Left kidney (tissue), 2 donors: ENCODE measurements around the gene UPK3BL1. TPM values are rescaled to one million over a fixed set of nuclear protein-coding genes. Genes with fewer than 3 reads are reported as not detected.
"Not testable (repeated sequence)": the region's sequence is repeated elsewhere in the genome, so short reads cannot be mapped to it uniquely, and the experiment has no call there.

ENCODE experiments used
- DNase-seq: peaks from one replicate; pipeline ENCODE4 v3.0.0-alpha.2; 2013
- polyA plus RNA-seq: library from polyadenylated mRNA; unstranded; fragments of 120-200 nt; gene quantifications from one replicate; pipeline ENCODE4 v1.2.1, GENCODE V29; 2013; ENCODE audit not compliant: insufficient read length

Gene UPK3BL1
- polyA plus RNA-seq, 1 donor, result 23.5 TPM

DNA sequence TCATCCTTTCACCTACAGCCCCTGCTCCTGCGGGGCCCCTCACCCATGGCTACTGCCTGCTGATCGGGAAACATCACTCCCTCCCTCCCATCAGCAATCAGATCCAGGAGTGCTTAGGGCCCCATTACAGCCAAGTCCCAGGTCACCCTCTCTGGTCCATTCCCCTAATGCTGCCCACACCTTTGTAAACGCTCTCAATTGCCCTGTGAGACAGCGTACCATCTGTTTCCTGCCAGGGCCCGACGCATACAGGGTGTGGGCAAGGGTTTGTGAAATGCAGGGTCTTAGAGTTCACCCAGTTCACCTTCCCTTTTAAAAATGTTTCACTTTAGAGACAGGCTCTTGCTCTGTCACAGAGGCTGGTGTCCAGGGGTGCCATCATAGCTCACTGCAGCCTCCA is 8.3 kb downstream of the UPK3BL1 start:
- not testable (repeated sequence) for DNase-seq

DNA sequence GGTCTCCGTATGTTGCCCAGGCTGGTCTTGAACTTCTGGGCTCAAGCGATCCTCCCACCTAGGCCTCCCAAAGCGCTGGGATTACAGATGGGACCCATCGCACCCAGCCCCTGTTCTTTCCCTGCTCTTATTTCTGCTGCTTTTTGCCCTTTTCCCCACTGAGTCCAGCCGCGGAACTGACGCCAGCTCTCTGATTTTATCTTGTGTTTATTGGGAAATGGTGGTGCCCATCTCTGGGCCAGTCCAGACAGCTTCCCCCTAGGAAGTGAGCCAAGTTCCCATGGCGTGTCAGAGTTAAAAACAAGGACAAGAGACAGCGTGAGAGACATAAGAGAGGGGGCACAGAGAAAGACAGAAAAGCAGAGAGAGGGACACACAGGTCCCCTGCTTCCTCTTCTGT is 12.0 kb downstream of the UPK3BL1 start:
- not testable (repeated sequence) for DNase-seq

DNA sequence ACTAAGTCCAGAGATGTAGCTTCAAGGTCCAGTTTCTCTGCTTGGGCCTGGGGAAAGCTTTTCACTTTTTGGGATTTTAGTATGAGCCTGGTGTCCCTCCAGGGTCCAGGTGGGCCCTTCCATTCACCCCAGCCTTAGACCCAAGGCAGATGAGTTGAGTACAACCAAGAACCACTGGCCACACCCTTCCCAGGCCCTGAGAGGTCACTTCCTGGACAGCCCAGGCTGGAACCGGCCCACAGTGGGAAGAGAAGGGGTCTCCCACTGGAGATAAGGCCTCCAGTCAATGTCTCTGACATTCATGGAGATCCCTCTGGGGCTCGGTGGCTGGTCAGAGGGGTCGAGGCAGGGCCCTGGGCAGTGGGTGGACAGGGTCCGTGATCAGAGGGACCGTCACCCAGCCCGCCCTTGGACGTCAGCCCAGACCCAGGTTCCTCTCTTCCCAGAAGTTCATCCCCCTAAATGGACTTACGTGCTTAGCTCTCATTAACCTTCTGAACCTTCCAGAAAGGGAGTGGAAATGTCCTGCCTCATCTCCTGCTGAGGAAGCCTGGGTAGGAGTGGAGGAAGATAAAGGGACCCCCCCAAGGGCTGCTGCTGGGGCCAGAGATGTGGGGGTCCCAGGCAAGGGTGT is 15.2 kb downstream of the UPK3BL1 start:
- not testable (repeated sequence) for DNase-seq

DNA sequence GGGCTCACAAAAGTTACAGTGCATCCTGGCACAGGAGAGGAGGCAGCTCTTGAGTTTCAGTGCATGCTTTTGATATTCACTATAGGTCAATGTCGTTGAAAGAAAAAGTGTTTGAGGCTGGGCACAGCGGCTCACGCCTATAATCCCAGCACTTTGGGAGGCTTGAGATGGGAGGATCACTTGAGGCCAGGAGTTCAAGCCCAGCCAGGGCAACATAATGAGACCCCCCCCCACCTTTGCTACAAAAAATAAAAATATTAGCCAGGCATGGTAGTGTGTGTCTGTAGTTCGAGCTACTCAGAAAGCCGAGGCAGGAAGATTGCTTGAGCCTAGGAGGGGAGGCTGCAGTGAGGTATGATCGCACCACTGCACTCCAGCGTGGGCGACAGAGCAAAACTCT is 24.5 kb downstream of the UPK3BL1 start:
- DNase-seq, result not testable (repeated sequence)

DNA sequence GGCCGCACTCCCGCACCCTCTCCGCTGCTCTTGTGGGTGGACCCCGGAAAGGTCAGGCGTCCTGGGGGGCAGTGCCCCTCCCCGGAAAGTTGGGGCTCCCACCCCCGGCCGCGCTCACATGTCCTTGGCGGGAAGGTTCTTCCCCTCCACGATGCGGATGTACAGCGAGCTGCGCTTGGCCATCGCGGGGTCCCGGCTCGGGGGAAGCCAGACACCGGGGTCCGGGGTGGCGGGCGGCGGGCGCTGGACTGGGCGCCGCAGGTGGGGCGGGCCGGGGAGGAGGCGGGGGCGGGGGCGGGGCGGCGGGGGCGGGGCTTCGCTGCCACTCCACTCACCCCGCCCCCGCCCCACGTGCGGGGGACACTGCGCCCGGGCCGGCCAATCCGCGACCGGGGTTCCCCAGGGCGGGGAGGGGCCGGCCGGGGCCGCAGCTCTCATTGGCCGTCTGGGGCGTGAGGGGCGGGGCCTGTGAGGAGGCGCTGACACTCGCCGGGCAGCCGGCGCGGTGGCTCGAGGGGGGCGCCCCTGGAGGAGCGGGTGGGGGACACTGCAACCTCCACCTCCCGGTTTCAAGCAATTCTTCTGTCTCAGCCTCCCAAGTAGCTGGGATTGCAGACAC is 26.0 kb downstream of the UPK3BL1 start, which contains the start of gene RASA4:
RASA4 (minus strand) TSS at position 250 of the 619 bp plus-strand sequence; CDS start at position 183, 67 bp downstream.
- DNase-seq, result not testable (repeated sequence)

DNA sequence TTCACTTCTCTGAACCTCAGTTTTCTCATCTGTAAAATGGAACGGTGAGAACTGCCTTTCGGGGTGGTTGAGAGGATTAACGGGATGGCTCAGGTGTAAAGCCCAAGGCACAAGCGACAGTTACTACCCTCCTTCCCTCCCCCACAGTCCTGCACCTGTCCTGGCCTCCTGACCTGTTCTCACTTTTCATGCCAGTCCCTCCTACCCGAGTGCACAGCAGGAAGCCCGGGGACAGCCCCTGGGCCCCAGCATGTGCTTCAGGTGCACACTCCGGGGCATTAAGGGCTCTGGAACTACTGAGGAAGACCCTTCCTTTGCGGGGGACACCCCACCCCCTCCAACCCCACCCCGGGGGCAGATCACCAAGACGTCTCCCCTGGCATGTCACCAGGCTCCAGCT is 26.7 kb downstream of the UPK3BL1 start:
- DNase-seq, result not testable (repeated sequence)

DNA sequence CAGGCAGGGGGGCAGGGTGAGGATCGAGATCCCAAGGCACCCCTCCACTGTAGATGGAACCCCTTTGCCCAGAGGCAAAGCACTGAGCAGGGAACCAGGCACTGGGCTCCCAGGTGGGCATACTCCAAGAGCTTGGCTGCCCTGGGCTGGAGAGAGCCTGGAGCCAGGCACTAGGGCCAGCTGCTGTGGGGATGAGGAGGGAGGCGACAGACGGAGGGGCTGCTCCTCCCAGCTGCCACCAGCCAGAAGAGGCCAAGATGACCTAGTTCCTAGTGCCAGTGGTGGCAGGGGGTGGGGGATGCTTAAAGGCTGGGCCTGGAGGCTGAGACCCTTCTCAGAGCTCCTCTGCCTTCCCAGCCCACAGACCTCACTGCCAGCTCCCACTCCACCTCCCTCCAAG is 27.7 kb downstream of the UPK3BL1 start:
- DNase-seq, result not testable (repeated sequence)

DNA sequence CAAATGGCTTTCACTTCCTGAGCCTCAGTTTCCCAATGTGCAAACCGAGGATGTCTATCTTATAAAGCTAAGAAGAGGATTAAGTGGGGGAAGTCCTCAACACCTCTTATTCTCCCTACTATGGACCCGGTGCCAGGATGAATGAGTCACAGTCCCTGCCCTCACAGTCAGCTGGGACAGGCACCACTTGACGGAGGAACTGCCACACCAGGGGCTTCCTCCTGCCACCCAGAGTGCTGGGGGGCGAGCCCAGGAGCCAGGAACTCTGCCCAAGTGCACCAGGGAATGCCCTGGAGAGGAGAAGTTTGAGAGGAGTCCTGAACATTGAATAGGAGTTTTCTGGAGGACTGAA is 28.3 kb downstream of the UPK3BL1 start:
- not testable (repeated sequence) for DNase-seq

DNA sequence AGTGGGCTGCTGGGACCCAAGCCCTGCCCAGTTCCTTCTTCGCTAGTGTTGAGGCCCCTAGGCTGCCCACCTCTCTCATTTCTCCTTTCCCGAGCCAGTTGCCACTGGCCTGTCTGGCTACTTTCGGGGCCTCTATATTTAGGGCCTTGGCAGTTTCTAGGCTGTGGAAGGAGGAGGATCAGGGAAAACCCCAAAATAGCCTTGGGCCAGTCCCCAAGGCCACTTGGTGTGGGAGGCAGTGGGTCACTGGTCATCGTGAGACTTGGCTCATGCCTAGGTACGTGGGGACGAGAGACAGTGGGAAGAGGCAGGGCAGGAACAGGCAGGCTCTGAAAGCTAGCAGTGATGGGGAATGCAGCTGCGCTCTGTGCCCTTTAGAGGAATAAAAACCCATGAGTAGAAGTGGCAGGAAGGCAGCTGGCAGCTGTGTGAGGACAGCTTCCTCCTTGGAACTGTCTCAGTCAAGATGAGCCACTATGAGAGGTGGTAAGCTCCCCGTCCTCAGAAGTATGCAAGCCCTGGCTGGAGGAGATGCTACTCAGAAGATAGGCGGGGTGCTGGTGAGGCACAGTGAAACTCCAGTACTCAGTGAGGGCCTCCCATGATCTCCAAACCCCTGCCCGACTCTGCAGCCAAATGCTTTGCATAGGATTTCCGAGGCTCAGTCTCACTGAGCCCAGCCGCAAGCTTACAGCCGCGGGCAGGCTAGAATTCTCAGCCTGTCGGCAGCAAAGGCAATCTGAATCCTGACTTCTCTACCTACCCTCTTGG is 28.8 kb downstream of the UPK3BL1 start:
- not testable (repeated sequence) for DNase-seq

DNA sequence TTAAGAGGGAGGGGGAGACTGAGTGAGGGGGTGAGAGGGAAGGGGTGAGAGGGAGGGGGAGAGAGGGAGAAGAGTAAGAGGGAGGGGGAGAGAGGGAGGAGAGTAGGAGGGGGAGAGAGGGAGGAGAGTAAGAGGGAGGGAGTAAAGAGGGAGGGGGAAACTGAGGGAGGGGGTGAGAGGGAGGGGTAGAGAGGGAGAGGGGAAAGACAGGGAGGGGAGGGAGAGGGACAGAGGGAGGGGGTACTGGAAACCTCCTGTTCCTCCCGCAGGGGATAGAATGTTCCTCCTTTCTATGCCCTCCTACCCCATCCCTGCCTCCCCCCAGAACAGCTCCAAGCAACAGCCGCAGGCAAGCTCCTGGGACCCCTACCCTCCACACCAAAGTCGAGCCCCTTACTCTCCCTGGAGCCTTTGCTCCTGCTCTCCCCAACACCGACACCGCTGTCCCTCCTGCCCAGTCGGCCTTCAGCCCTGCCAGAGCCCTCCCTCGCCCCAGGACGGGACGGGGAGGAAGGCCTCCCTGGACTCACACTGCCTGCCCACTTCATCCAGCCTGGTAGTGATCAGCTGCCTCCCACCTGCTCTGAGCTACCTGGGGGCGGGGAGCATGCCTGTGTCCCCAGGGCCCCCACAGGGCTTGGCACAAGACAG is 30.8 kb downstream of the UPK3BL1 start:
- DNase-seq, result not testable (repeated sequence)

DNA sequence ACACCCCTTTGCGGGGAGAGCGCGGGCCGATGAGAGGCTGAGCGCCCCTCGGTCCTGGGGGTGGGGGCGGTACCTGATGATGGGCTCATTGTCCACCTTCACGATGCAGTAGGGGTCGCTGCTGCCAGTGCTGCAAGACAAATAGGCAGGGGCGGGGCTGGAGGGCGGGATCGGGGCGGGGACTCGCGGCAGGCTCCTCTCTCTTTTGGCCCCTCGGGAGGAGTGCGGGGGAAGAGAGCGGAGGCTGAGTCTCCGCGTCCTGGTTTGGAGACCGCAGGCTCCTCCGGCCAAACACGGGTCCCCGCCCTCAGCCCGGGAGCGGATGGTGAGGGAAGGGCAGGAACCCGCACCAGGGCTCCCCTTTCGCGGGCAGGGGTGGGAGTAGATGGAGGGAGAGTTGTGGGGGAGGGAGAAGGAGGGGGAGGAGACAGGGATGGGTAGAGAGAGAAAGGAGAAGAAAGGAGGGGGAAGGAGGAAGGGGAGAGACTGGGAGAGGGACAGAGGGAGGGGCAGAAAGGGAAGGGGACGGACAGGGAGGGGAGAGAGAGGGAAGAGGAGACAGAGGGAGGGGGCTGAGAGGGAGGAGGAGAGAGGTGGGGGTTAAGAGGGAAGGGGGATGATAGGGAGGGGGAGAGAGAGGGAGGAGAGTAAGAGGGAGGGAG is 31.4 kb downstream of the UPK3BL1 start:
- not testable (repeated sequence) for DNase-seq

DNA sequence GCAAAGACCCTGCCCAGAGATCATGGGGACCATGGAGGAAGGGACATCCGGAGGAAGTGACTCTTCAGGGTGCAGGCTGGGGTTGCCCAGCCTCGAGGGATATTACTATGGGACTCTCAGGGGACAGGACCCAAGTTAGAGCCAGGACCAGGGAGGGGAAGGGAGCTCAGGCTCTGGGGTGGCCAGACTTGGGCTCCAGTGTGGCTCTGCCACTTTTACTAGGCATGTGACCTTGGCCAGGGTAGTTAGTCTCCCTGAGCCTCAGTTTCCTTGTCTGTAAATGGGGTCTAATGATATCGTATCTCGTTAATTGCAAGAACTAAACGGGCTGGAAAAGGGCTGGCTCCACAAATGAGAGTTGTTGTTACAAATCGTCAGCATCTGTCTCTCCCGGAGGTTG is 32.1 kb downstream of the UPK3BL1 start:
- not testable (repeated sequence) for DNase-seq

DNA sequence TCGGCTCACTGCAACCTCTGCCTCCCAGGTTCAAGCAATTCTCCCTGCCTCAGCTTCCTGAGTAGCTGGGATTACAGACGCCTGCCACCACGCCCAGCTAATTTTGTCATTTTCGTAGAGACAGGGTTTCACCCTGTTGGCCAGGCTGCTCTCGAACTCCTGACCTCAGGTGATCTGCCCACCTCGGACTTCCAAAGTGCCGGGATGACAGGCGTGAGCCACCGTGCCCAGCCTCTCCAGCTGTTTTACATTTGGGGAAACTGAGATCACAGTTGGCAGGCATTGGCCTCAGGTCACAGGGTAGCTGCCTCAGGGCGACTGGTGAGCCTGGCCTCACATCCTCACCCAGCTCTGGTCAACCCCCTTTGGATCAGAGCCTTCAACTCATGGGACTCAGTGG is 32.9 kb downstream of the UPK3BL1 start:
- not testable (repeated sequence) for DNase-seq

DNA sequence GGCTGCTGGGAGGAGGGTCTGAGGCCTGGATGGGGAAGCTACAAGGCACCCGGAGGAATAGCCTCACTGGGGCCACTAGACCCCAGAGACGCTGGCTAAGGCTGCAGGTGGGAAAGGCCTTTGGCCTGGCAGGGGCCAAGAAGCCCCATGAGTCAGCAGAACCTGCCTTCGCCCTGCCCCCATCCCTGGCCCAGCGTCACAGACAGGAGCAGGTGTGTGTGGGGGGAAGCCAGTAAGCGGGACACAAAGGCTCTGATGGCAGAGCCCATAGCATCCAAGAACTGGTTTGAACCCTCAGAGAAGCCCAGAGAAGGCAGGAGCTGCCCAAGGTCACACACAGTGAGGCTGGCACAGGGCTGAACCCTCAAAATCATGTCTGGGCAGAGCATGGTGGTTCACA is 35.7 kb downstream of the UPK3BL1 start:
- not testable (repeated sequence) for DNase-seq

DNA sequence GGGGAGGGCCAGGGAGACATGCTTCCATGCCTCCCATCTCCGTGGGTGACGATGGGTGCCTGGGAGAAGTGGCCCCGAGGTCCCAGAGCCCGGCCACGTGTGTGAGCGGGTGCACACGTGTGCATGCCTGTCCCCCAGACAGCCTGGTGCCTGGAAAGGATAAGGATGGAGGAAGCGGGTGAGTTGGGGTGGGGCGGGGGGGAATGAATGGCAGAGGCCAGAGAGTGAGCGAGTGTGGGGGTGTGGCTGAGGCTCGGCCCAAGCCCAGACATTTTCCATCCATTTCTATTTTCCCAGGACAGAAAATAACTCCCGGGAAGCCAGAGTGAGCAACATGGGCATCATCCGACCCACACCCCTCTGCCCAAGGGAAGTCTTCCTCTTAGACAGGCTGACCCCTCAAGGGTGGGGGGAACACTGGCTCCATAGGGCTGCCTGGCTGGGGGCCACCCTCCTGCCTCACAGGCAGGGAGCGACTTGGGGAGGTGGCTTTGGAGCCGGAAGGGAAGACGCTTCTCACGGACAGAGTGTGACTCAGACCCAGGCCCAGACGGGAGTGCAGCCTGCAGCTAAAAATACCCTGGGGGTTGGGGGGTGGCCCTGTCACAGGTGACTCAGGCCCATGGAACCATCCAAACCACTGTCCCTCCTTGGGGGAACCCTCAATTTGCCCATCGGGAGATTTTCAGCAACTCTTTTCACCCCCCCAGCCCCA is 38.0 kb downstream of the UPK3BL1 start:
- DNase-seq, result not testable (repeated sequence)

DNA sequence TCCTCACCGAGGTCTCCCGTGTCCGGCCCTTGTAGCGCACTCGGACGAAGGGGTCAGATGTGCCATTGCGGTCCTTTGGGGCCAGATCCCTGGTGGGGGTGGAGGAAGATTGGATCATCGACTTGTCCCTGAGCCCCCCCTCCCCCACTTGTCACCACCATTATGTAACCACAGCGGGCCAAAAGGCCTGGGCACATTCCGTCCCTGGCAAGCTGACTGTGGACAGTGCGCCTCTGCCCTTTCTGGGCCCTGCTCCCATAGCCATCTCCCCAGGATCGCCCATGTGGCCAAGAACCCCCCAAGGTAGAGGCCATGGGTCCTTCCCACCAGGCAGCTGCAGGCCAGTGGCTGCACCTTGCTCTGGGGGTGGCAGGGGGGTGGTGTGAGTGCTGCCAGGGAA is 40.3 kb downstream of the UPK3BL1 start:
- DNase-seq, result not testable (repeated sequence)

DNA sequence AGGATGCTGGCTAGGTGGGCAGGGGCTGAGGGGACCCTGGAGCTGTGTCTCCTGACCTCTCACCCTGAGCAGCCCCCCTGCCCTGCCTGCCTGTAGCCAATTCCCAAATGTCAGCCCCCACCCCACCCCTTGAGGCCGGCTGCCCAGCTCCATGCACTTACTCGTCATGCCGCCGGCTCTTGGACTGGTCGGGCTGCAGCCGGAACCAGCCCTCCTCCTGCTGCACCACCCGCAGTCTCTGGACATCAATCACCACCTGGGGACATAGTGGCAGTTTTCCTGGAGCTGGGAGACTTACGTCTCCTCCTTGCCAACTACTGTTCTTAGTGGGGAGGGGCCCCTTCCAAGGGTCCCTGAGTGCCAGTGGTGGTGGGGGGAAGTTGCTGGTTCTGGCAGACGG is 42.9 kb downstream of the UPK3BL1 start:
- DNase-seq, result not testable (repeated sequence)

DNA sequence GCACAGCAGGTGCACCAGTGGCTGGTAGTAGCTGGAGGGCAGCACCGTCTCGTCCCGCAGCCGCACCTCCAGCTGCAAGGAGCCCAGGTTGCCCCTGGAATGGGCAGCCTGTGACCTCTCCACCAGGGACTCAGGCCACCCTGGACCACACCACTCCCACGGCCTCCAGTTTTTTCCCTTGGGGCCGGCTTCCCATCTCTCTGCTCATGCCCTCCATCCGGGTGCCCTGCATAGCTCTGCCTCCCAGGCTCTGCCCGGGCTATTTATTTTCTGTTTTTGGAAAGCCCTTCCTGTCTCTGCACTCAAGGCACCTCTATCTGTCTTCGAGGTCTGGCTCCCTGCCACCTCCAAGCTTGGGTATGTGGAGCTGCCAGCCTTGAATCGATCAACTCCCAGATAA is 46.6 kb downstream of the UPK3BL1 start:
- not testable (repeated sequence) for DNase-seq

DNA sequence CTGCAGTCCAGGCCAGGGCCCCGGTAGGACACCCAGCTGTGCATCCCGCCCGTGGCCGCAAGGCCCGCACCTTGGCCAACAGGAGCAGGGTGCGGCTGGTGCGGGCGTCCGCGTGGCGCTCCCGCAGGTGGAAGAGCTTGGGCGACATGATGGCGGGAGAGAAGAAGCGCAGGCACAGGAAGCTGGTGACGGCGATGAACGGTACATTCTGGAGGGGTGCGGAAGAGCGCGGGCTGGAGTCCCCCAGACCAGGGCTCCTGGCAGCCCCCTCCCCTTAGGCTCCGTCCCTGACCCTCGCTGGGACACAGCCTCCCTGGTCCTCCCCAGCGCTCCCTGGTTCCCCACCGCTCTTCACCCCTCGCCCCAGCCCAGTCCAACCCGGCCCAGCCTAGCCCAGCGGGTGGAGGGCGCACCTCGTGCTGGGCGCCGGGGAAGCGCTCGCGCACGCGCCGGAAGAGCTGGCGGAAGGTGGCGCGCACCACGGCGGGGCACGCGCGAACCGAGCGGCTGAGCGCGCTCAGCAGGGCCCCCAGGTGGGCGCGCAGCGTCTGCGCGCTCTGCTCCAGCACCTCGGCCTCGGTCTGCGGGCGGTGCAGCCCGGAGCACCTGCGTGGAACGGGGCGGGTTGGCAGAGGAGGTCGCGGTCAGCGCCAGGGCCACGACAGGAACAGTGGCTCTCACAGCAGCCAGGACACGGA is 48.8 kb downstream of the UPK3BL1 start:
- not testable (repeated sequence) for DNase-seq

DNA sequence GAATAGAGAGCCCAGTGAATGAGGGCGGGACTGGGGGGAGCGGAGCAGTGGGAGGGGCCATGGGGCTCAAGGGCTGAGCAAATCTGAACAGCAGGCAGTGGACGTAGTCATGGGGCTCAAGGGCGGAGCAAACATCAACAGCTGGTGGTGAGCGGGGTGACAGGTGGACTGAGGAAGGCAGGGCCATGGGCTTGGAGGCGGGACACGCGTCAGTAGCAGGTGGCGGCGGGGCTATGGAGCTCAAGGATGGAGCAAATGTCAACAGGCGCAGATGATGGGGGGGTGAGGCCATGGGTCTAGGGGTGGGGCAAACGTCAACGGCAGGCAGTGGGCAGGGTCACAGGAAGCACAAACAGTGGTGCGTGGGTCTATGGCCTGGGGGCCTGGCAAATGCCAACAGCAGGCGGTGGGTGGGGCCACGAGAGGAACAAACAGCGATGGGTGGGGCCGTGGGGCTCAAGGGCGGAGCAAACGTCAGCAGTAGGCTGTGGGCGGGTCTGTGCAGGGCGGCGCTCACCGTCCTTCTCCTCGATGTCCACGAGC is 50.0 kb downstream of the UPK3BL1 start:
- not testable (repeated sequence) for DNase-seq
